HG02973 (cell line): ENCODE results near the gene HECW1.
"Not testable (repeated sequence)": the region's sequence is repeated elsewhere in the genome, so short reads cannot be mapped to it uniquely, and the experiment has no call there.

Experiments
- ATAC-seq: cut with Tn5 transposase; IDR thresholded peaks from one replicate; pipeline ENCODE4 v1.9.1; 2021; ENCODE audit warnings: moderate library complexity; ENCODE audit not compliant: unreplicated experiment

HECW1 gene

GRCh38 chr7:43111630-43112458 lies 603 bp upstream of the HECW1 start:
- ATAC-seq = no peak

DNA sequence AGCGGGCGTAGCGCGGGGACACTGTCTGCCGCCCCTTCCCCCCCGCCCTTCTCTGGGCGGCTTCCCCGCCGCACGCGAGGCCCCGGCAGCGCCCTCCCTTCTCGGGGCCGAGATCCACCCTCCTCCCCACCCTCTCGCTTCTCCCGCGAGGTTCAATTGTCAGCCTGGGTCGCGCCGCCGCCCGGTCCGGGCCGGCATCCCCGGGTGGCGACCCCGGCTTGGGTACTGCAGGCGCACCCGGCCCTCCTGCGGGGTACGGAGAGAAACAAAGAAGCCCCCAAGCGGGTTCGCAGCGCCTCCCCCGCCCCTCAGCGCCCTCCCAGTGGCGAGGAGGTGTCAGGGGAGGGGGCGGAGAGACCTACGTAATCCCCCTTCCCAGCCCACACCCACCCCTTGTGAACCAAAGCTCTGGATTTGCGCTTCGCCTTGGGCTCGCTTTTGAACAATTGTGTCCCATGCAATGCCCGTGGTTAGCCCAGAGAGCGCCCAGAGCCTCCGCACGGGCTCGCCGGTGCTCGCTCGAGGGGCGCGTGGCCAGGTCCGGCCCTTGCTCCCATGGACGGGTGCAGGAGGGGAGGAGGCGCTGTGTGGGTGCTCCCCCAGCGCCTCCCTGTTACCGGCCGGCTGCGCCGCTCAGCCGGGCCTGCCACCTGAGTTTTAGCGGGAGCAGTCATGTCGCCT lies 634 bp downstream of the HECW1 start:
- ATAC-seq = no peak

DNA sequence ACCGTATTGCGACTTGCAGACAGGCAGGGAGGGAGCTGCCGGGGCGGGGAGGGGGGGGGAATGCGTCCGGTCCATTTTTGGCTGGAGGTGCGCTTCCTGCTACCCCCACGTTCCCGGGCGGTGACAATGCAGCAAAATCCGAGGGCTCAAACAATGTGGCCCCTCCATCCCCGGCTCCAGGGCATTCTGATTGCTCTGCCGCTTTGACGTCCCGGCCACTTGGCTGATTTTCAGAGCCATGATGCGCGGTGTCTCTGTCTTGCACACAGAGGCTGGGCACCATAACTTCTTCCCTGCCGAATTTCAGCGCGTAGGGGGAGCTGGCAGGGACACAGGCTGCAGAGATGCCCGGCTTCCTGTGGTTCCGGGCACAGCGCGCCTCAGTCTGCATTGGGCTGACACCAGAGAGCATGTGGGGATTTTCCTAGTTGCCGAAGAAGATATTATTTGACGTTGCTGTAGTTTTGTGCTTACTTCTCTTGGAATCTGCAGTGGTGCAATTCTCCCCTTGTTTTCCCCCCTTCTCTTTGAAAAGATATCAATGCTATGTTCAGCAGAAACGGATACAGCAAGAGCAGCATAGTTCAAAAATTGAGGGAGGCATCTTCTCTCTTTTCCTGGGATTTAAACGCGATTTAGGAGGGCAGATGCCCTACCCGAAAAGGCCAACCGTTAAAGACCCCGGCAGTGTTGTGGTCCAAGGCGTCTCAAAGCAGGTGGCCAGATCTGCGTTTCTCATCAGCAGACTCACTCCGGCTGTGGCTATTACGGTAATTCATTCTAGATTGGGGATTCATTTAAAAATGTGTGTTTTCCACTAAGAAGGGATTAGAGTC lies 1.4 kb downstream of the HECW1 start:
- ATAC-seq = no peak

DNA sequence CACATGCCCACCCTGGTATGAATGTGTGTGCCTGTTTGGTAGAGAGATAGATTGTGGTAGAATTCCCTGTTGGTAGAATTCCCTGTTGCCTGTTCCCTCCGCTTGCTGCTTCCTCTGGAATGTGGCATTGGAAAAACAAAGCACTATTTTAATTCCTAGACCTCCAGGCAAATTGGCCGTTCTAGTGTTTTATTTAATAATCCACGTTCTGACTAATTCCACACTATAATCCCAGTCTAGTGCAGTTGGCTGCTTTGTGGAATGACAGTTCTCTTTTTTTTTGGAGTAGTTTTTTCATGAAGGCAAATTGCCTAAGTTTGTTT lies 2.0 kb downstream of the HECW1 start:
- no peak for ATAC-seq

GRCh38 chr7:43116451-43116850 lies 4.0 kb downstream of the HECW1 start:
- ATAC-seq = no peak

- no peak for ATAC-seq
Observed at GRCh38 chr7:43117095-43117494, 4.6 kb downstream of the HECW1 start.

DNA sequence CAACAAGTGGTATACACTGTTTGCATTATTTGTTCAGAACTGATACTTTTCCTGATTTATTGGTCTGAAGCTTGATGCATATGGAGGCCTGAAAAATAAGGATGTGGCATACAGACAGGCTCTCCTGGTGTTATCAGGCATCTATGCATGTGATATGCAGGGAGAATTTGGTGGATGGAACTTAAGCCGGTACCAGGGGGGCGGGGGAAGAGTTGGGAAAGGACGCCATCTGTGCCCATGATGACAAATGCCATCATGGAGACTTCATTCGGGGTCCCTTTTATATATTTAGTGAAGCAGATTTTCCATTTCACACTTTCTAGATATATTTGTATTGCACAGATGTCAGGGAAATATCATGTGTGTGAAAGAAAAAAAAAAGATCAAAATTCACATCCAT lies 5.4 kb downstream of the HECW1 start:
- ATAC-seq = no peak

DNA sequence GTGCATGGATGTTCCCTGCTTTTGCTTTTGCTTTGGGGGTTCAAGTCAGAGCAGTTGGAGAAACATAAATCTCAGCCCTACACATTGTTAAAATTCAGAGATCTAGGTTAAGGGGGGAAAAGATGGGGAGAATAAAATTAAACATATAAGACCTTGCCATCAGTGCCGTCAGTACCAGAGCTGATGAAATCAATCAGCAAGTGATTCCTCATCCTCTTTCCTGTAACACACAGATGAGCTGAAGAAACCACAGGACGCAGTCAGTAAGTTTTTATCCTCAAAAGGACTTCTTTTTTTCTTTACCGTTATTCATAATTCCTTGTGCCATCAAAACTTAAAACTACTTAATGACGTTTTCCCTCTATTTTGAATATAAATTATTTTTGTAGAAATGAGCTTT lies 5.9 kb downstream of the HECW1 start:
- no peak for ATAC-seq

- ATAC-seq = no peak
Observed at GRCh38 chr7:43119371-43120075, 7.1 kb downstream of the HECW1 start.

- no peak for ATAC-seq
Observed at GRCh38 chr7:43121973-43122372, 9.5 kb downstream of the HECW1 start.

GRCh38 chr7:43123457-43123856 lies 11.0 kb downstream of the HECW1 start:
- ATAC-seq = no peak

DNA sequence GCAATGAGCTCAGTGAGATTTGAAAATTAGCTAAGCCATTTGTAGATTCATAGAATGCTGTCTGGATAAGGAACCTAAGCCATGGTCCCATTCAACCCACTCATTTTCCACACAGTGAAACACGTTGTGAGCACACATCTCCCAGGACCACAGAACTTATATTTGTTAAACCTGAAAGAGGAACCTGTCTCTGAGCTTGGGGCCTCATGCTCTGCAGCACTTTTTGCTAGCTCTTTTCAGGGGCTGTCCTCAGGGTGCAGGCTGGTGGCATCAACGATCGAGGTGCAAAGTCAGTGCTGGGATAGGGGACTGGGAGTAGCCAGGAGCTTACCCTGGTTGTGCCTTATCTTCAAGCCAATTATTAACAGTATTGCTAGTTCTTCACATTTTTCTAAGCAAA lies 11.9 kb downstream of the HECW1 start:
- no peak for ATAC-seq

DNA sequence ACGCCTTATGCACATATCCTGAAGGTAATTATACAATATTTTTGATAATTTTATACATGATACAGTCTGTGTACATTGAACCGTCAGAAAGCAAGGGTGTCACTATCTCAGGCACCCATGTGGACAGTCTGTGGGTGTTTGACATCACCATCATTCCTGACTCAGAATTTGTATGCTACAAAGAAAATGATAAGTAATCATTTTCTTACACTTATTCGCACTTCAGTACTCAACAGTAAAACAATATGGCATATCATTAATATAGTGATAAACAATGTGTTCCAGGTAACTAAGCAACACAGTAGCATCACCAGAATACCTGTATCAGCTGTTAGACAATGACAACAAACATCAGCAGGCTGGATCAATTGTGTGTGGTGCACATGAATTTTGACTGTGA lies 17.9 kb downstream of the HECW1 start:
- no peak for ATAC-seq

DNA sequence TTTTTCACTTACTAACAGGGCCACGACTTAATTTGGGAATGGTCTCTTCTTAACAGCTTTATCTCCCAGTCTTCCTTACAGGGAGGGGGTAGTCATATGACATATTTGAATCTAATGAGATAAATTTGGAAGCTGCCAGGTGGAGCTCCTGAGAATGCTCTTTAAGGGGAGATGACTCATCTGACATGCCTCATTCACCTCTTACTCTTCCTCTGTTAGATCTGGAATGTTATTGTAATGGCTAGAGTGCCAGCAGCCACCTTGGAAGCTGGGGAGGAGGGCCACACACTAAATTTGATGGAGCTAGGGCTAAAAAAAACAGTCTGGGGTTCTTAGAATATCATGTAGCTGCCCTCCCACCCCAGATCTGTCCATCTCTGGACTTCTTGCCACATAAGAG lies 22.7 kb downstream of the HECW1 start:
- no peak for ATAC-seq

- ATAC-seq = no peak
Observed at GRCh38 chr7:43136064-43136463, 23.6 kb downstream of the HECW1 start.

DNA sequence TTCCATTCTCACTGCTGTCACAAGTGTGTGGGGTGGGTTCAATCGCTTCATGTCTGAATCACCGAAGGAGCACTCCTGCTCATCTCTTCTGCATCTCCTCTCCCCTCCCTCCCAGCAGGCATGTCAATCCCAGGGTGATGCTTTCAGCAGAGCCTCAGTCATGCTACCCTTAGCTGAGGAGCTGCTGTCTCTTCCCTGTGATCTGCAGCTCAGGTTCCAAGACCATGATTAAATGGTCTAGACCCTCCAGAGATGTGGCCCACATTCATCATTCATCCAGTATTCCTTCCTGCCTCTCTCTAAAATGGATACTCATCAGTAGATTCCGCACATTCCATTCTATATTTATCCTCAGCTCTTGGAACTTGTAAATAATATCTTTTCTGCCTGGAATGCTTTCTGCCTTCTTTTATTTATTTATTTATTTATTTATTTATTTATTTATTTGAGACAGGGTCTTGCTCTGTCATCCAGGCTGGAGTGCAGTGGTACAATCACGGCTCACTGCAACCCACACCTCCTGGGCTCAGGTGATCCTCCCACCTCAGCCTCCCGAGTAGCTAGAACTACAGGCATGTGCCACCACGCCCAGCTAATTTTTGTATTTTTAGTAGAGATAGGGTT lies 24.8 kb downstream of the HECW1 start:
- ATAC-seq = not testable (repeated sequence)

GRCh38 chr7:43137811-43138210 lies 25.4 kb downstream of the HECW1 start:
- no peak for ATAC-seq

- ATAC-seq = no peak
Observed at GRCh38 chr7:43138710-43139109, 26.3 kb downstream of the HECW1 start.

DNA sequence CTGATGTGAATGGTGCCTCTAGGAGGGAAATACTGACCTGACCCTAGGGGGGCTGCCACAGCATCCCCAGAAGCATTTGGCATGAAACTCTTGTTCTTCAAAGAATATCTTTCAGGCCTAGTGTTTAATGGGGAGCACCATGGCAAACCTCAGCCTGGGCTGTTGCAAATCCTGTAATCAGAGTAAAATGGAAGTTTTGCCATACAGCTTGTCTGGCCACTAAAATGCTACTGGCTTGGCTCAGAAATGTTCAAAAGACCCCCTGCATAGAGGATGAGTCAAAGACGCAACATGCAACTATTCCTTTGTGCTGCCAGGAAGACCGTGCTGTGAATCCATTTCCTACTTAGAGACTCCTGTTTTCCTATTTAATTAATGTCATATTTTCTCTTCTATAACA lies 26.7 kb downstream of the HECW1 start:
- no peak for ATAC-seq

DNA sequence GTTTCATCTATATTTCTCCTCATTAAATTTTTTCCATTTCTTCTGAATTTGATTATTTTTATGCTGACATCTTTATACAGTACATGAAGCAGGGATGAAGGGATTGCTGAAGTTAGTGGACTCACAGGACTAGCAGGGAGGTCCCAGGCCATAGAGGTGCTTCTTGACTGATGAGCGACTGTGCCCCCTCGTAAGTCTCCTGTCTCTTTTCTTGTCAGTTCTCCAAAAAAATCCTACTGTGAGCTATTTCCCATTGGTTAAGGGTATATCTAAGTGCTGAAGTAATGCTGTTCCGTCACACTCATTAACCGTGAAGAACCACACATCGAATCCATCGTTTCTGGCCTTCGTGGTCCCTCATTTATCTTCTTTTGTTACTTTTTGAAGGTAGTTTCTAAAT lies 27.7 kb downstream of the HECW1 start:
- no peak for ATAC-seq

- ATAC-seq = no peak
Observed at GRCh38 chr7:43141091-43141490, 28.6 kb downstream of the HECW1 start.
